ENCODE data around the gene EVC2. TPM values are rescaled to one million over a fixed set of nuclear protein-coding genes. Genes with fewer than 3 reads are reported as not detected.

Gene EVC2
- total RNA-seq, 1 donor from 2014 or later, result 5.5 TPM

DNA sequence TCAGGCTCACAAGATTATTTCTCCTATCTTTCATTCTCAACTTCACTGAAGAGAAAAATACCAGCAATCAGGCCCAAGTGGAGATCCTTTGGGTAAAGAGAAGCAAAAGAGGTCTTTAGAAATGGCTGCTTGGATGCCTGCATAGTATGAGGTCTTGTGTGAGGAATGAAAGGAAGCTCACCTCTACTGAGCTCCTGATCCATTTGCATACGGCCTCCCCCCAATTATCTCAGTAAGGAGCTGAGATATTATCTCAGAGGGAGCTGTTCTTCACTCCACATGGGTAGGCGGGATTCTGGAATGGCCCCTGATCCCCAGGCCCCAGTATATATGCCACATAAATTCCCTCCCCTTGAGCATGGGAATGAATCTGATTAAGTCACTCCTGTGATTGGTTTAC is 75.8 kb downstream of the EVC2 start:
- Mint-ChIP-seq H3K27me3 (ENCODE audit: low read depth) (no peaks in the 10 kb centered on the region), H3K27ac (ENCODE audit: unreplicated experiment) (no peak overlapping the region), H3K9me3 (ENCODE audit: low read depth) (no peaks in the 10 kb centered on the region), H3K4me3 (ENCODE audit: unreplicated experiment) (no peak overlapping the region), H3K36me3 (ENCODE audit: low read depth) (peaks cover 15% of the 10 kb centered on the region), H3K4me1 (ENCODE audit: low read depth) (peaks cover 22% of the 10 kb centered on the region)
- DNase-seq (ENCODE audit: low spot score), result no peak
- TF ChIP-seq, protein P1, sequence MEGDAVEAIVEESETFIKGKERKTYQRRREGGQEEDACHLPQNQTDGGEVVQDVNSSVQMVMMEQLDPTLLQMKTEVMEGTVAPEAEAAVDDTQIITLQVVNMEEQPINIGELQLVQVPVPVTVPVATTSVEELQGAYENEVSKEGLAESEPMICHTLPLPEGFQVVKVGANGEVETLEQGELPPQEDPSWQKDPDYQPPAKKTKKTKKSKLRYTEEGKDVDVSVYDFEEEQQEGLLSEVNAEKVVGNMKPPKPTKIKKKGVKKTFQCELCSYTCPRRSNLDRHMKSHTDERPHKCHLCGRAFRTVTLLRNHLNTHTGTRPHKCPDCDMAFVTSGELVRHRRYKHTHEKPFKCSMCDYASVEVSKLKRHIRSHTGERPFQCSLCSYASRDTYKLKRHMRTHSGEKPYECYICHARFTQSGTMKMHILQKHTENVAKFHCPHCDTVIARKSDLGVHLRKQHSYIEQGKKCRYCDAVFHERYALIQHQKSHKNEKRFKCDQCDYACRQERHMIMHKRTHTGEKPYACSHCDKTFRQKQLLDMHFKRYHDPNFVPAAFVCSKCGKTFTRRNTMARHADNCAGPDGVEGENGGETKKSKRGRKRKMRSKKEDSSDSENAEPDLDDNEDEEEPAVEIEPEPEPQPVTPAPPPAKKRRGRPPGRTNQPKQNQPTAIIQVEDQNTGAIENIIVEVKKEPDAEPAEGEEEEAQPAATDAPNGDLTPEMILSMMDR (IDR thresholded peaks at IDR 0.05), result no peak

GRCh38 chr4:5632066-5632440 is 76.3 kb downstream of the EVC2 start:
- H3K27ac Mint-ChIP-seq (ENCODE audit: unreplicated experiment), result no peak overlapping the region
- no peak overlapping the region for H3K4me3 Mint-ChIP-seq (ENCODE audit: unreplicated experiment)
- H3K36me3 Mint-ChIP-seq (ENCODE audit: low read depth), result peaks cover 16% of the 10 kb centered on the region
- TF ChIP-seq, protein P1 (IDR thresholded peaks at IDR 0.05), result no peak
- no peaks in the 10 kb centered on the region for H3K9me3 Mint-ChIP-seq (ENCODE audit: low read depth)
- no peaks in the 10 kb centered on the region for H3K27me3 Mint-ChIP-seq (ENCODE audit: low read depth)
- H3K4me1 Mint-ChIP-seq (ENCODE audit: low read depth), result peaks cover 20% of the 10 kb centered on the region
- no peak for DNase-seq (ENCODE audit: low spot score)

DNA sequence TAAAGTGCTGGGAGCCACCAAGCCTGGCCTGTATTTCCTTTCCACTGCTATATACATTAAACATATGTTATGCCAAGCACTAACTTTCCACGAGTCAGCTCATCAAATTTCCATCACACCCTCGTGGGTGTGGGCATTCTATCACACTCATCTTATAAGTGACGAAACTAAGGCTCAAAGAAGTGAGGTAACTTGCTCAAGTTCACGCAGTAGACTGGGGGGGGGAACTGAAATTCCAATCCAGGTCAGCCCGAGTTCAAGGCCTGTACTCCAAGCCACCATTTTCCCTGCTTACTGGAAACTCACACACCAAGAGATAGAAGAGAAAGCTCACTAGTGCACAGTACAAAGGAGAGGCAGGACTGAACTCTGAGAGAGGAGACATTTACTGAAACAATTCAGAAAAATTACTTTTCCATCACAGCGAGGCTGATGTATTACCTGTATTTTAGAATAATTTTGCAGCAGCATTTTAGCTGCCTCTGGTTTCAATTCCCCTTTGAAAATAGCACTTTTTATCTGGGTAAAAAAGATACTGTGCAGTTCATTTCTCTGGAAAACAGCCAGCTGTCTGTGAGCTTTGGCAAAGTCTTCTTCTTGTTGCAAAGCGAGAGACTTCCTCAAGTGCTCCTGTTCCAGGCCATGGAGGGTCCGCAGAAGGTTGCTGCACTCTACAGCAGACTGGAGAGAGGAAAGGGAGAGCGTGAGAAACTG is 76.8 kb downstream of the EVC2 start:
- no peaks in the 10 kb centered on the region for H3K27me3 Mint-ChIP-seq (ENCODE audit: low read depth)
- no peak overlapping the region for H3K4me3 Mint-ChIP-seq (ENCODE audit: unreplicated experiment)
- TF ChIP-seq, protein P1 (IDR thresholded peaks at IDR 0.05), result no peak
- H3K36me3 Mint-ChIP-seq (ENCODE audit: low read depth), result peaks cover 16% of the 10 kb centered on the region
- peaks cover 15% of the 10 kb centered on the region for H3K4me1 Mint-ChIP-seq (ENCODE audit: low read depth)
- no peak for DNase-seq (ENCODE audit: low spot score)
- no peak overlapping the region for H3K27ac Mint-ChIP-seq (ENCODE audit: unreplicated experiment)
- no peaks in the 10 kb centered on the region for H3K9me3 Mint-ChIP-seq (ENCODE audit: low read depth)

DNA sequence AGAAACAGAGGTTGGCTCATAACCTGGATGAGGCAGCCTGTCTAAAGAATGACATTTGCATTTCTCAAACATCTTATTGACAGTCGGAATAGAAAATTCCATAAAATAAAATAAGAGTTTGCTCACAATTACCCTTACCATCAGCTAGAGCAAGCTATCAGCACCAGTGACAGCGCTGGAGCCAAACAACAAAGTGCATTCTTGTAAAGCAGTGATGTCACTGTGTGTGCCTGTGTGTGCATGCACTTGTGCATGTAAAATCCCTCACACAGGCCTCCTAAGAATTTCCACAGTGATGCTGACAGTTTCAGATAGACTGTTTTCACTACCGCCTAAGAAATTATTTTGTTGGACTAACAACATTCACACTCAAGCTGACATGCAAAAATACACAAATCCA is 77.6 kb downstream of the EVC2 start:
- peaks cover 21% of the 10 kb centered on the region for H3K36me3 Mint-ChIP-seq (ENCODE audit: low read depth)
- peaks cover 8% of the 10 kb centered on the region for H3K4me1 Mint-ChIP-seq (ENCODE audit: low read depth)
- no peak overlapping the region for H3K27ac Mint-ChIP-seq (ENCODE audit: unreplicated experiment)
- DNase-seq (ENCODE audit: low spot score), result no peak
- H3K9me3 Mint-ChIP-seq (ENCODE audit: low read depth), result no peaks in the 10 kb centered on the region
- TF ChIP-seq, protein P1 (IDR thresholded peaks at IDR 0.05), result no peak
- no peak overlapping the region for H3K4me3 Mint-ChIP-seq (ENCODE audit: unreplicated experiment)
- no peaks in the 10 kb centered on the region for H3K27me3 Mint-ChIP-seq (ENCODE audit: low read depth)

- no peak overlapping the region for H3K27ac Mint-ChIP-seq (ENCODE audit: unreplicated experiment)
- no peak overlapping the region for H3K4me3 Mint-ChIP-seq (ENCODE audit: unreplicated experiment)
- TF ChIP-seq, protein P1 (IDR thresholded peaks at IDR 0.05), result no peak
- H3K36me3 Mint-ChIP-seq (ENCODE audit: low read depth), result peaks cover 32% of the 10 kb centered on the region
- no peaks in the 10 kb centered on the region for H3K4me1 Mint-ChIP-seq (ENCODE audit: low read depth)
- H3K9me3 Mint-ChIP-seq (ENCODE audit: low read depth), result no peaks in the 10 kb centered on the region
- H3K27me3 Mint-ChIP-seq (ENCODE audit: low read depth), result no peaks in the 10 kb centered on the region
- no peak for DNase-seq (ENCODE audit: low spot score)
Observed at GRCh38 chr4:5629542-5629941, 78.8 kb downstream of the EVC2 start.

Measured in chondrocyte (in vitro differentiated cells).